ENCODE data around the gene CALHM5.

GRCh38 chr6:116497113-116497676 lies 14.2 kb upstream of the CALHM5 start:
- TF ChIP-seq, protein P1, sequence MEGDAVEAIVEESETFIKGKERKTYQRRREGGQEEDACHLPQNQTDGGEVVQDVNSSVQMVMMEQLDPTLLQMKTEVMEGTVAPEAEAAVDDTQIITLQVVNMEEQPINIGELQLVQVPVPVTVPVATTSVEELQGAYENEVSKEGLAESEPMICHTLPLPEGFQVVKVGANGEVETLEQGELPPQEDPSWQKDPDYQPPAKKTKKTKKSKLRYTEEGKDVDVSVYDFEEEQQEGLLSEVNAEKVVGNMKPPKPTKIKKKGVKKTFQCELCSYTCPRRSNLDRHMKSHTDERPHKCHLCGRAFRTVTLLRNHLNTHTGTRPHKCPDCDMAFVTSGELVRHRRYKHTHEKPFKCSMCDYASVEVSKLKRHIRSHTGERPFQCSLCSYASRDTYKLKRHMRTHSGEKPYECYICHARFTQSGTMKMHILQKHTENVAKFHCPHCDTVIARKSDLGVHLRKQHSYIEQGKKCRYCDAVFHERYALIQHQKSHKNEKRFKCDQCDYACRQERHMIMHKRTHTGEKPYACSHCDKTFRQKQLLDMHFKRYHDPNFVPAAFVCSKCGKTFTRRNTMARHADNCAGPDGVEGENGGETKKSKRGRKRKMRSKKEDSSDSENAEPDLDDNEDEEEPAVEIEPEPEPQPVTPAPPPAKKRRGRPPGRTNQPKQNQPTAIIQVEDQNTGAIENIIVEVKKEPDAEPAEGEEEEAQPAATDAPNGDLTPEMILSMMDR (conservative IDR thresholded peaks at IDR 0.05; ENCODE audit: low read depth, low read length): no peak
- no peak for TF ChIP-seq EZH2 (IDR thresholded peaks at IDR 0.05; ENCODE audit: low read length, unreplicated experiment)

Data from PC-3 (cell line).